Activated CD4-positive, alpha-beta T cell treated with anti-CD3 and anti-CD28 coated beads for 36 hours (primary cell): ENCODE measurements around the gene USP36. TPM values are rescaled to one million over a fixed set of nuclear protein-coding genes. Genes with fewer than 3 reads are reported as not detected.

Experiments used
- ATAC-seq: fragments of 200-7000 bp; cut with Tn5 transposase; one replicate; pipeline ENCODE4 v1.10.0; 2021; ENCODE audit warnings: mild to moderate bottlenecking, moderate library complexity
- CTCF ChIA-PET: fragments of 350-600 bp; sonication (Branson Sonifier 250); formaldehyde crosslinking; loops from one replicate; lab custom pipeline; 2021; ENCODE audit warnings: antibody characterized with exemption; lab: Charles Lee
- POLR2A ChIA-PET: fragments of 350-600 bp; sonication (Branson Sonifier 250); formaldehyde crosslinking; loops from one replicate; lab custom pipeline; 2021; ENCODE audit warnings: antibody characterized with exemption, inconsistent platforms; lab: Charles Lee
- DNase-seq: peaks from one replicate; pipeline ENCODE4 v3.0.0-alpha.2; 2020
- H3K27ac Mint-ChIP-seq: one replicate; pipeline ENCODE4 v1.8.0; 2021; ENCODE audit warnings: mixed read lengths
- H3K27me3 Mint-ChIP-seq: one replicate; pipeline ENCODE4 v1.8.0; 2021; ENCODE audit warnings: mixed read lengths
- H3K36me3 Mint-ChIP-seq: one replicate; pipeline ENCODE4 v1.8.0; 2021; ENCODE audit warnings: low read depth, mixed read lengths
- H3K4me1 Mint-ChIP-seq: one replicate; pipeline ENCODE4 v1.8.0; 2021; ENCODE audit warnings: mixed read lengths
- H3K4me3 Mint-ChIP-seq: one replicate; pipeline ENCODE4 v1.8.0; 2021; ENCODE audit warnings: mild to moderate bottlenecking, moderate library complexity, mixed read lengths
- H3K9me3 Mint-ChIP-seq: one replicate; pipeline ENCODE4 v1.8.0; 2021; ENCODE audit warnings: low read depth, mixed read lengths
- intact Hi-C, 2 experiments: fragments of 100-400 bp; cut with DNase I in 1 of 2; cut with micrococcal nuclease in 1 of 2; formaldehyde crosslinking; loops; one replicate each; pipeline versions ENCODE4 v1.14.2 to v1.15.1; 2022 to 2024; cut with DNase I, micrococcal nuclease
- total RNA-seq, 2 experiments: library from RNA; stranded (reverse); gene quantifications; one replicate each; pipeline ENCODE4 v1.2.3, GENCODE V29; 2021

Gene USP36
- total RNA-seq, 2 experiments from 2014 or later, result 90.1 to 92.5 TPM

GRCh38 chr17:78836420-78837021 is 4.1 kb downstream of the USP36 start:
- no peaks in the 10 kb centered on the region for H3K27me3 Mint-ChIP-seq
- no peaks in the 10 kb centered on the region for H3K9me3 Mint-ChIP-seq
- H3K4me3 Mint-ChIP-seq, result no peak overlapping the region
- peaks cover 27% of the 10 kb centered on the region for H3K4me1 Mint-ChIP-seq
- peak overlapping the region; percentile 6 for H3K27ac Mint-ChIP-seq
- H3K36me3 Mint-ChIP-seq, result peaks cover 64% of the 10 kb centered on the region
- ChIA-PET CTCF (interaction anchor here (1.4 to 1.5 kb wide), 2 partner anchors 9 to 13 kb away, joined by 3 to 5 read pairs; no protein-coding TSS in a partner anchor), POLR2A (no interaction called here)
- intact Hi-C loops, result no loop called here
- no peak for DNase-seq
- no peak for ATAC-seq

DNA sequence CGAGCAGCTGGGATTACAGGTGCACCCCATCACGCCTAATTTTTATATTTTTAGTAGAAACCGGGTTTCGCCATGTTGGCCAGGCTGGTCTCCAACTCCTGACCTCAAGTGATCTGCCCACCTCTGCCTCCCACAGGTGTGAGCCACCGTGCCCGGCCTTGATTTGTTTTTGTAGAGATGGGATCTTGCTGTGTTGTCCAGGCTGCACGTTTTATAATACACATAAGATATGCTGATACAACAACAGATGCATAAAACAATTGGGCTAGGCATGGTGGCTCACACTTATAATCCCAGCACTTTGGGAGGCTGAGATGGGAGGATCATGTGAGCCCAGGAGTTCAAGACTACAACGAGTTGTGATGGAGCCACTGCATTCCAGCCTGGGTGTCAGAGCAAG is 6.0 kb downstream of the USP36 start:
- Mint-ChIP-seq H3K9me3 (no peaks in the 10 kb centered on the region), H3K4me1 (peaks cover 31% of the 10 kb centered on the region), H3K27ac (no peak overlapping the region), H3K27me3 (no peaks in the 10 kb centered on the region), H3K36me3 (peaks cover 75% of the 10 kb centered on the region), H3K4me3 (no peak overlapping the region)
- ChIA-PET POLR2A (no interaction called here), CTCF (interaction anchor here (0.7 to 0.8 kb wide), 2 partner anchors 14 to 112 kb away, joined by 3 to 5 read pairs; no protein-coding TSS in a partner anchor)
- ATAC-seq (no peak), DNase-seq (no peak)
- intact Hi-C loops, result no loop called here

GRCh38 chr17:78832541-78832810 is 8.1 kb downstream of the USP36 start:
- DNase-seq (no peak), ATAC-seq (no peak)
- ChIA-PET CTCF (interaction anchor here (0.6 kb wide), 1 partner anchor 62 kb away, joined by 3 read pairs; no protein-coding TSS in a partner anchor), POLR2A (interaction anchor here (0.9 kb wide), 1 partner anchor 12 kb away, joined by 6 read pairs; no protein-coding TSS in a partner anchor)
- Mint-ChIP-seq H3K36me3 (peaks cover 76% of the 10 kb centered on the region), H3K27ac (no peak overlapping the region), H3K4me3 (no peak overlapping the region), H3K27me3 (no peaks in the 10 kb centered on the region), H3K9me3 (no peaks in the 10 kb centered on the region), H3K4me1 (peaks cover 15% of the 10 kb centered on the region)
- intact Hi-C loops, result no loop called here

DNA sequence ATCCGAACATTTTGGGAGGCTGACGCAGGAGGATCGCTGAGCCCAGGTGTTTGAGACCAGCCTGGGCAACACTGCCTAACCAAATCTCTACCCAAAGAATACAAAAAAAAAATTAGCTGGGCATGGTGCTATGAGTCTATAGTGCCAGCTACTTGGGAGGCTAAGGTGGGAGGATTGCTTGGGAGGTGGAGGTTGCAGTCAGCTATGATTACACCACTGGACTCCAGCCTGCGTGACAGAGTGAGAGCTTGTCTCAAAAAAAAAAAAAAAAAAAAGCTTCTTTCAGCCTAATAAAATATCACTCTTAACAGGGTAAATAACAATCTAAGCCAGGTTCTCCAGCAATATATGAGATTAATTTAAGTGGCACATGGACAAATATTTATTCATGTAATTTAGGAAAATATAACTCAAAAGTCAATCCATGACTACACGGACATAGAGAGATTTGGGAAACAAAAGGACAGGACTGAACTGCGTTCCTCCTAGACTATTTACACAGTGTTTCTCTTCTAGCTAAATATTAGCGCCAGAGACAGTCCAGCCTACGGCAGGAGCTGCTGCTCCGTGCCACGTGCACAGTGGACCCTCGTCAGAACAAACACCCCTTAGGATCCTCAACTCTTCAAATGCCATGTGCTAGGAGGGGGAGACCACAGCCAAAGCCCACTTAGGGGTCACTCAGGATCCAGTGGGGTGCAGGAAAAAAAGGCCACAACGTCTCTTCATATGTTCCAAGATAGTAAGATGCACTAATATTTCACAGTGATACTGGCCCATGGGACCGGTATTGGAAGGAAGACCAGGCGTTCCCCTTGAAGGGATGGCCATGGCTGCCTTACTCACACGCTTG is 8.7 kb downstream of the USP36 start:
- ChIA-PET CTCF (no interaction called here), POLR2A (interaction anchor here (0.6 to 0.9 kb wide), 5 partner anchors 12 to 468 kb away, joined by 3 to 7 read pairs (median 6); no protein-coding TSS in a partner anchor)
- Mint-ChIP-seq H3K9me3 (no peaks in the 10 kb centered on the region), H3K4me1 (peaks cover 10% of the 10 kb centered on the region), H3K27me3 (no peaks in the 10 kb centered on the region), H3K27ac (no peak overlapping the region), H3K36me3 (peaks cover 71% of the 10 kb centered on the region), H3K4me3 (no peak overlapping the region)
- ATAC-seq, result no peak
- no peak for DNase-seq
- intact Hi-C loops, result no loop called here

GRCh38 chr17:78829477-78829876 is 11.1 kb downstream of the USP36 start:
- ChIA-PET CTCF (interaction anchor here (0.5 to 1.3 kb wide), 3 partner anchors 9 to 1493 kb away, joined by 3 to 4 read pairs (median 3); no protein-coding TSS in a partner anchor), POLR2A (interaction anchor here (0.6 to 0.8 kb wide), 2 partner anchors 12 to 330 kb away, joined by 3 read pairs; no protein-coding TSS in a partner anchor)

DNA sequence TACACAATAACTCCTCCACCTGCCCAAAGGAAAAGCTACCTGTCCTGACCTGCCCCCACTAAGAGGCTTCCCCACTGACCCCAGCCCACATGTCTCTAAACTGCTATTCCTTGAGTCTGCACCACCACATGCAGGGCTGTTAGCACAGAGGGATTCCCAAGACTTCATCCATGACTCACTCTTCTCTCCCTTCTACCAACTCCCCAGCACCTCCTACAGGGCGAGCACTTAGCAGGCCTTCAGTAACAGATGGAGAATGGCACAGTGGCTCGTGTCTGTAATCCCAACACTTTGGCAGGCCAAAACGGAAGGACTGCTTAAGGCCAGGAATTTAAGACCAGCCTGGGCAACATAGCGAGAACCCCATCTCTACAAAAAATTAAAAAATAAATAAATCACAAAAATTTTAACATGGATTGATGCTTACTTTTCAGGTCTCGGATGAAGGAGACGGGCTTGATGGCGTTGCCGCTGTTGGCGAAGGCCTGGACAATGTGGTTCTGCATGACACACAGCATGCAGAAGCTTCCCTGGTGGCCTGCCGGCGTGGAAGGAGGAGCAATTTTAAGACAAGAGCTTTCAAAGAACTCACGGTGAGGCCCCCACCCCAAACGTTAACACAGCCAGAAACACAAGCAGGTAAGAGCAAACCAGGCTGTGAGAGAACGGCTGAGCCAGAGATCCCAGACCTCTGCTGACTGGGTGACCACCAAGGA is 12.0 kb downstream of the USP36 start:
- no peaks in the 10 kb centered on the region for H3K27me3 Mint-ChIP-seq
- ChIA-PET POLR2A (interaction anchor here (0.8 to 1.1 kb wide), 2 partner anchors 9 to 12 kb away, joined by 3 read pairs; no protein-coding TSS in a partner anchor), CTCF (interaction anchor here (0.5 to 1.3 kb wide), 6 partner anchors 8 to 1492 kb away, joined by 3 to 5 read pairs (median 3); no protein-coding TSS in a partner anchor)
- peaks cover 70% of the 10 kb centered on the region for H3K36me3 Mint-ChIP-seq
- ATAC-seq (peak; percentile 91), DNase-seq (peak; percentile 59)
- H3K27ac Mint-ChIP-seq, result no peak overlapping the region
- H3K9me3 Mint-ChIP-seq, result no peaks in the 10 kb centered on the region
- peaks cover 21% of the 10 kb centered on the region for H3K4me1 Mint-ChIP-seq
- H3K4me3 Mint-ChIP-seq, result no peak overlapping the region
- intact Hi-C loops, result no loop called here

More at GRCh38 chr17:78829477-78829876, 11.1 kb downstream of the USP36 start:
- H3K27me3 Mint-ChIP-seq, result no peaks in the 10 kb centered on the region
- no peak for DNase-seq
- peaks cover 66% of the 10 kb centered on the region for H3K36me3 Mint-ChIP-seq
- no peak overlapping the region for H3K27ac Mint-ChIP-seq
- H3K9me3 Mint-ChIP-seq, result no peaks in the 10 kb centered on the region
- intact Hi-C loops, result no loop called here
- no peak for ATAC-seq
- H3K4me3 Mint-ChIP-seq, result no peak overlapping the region
- H3K4me1 Mint-ChIP-seq, result peaks cover 21% of the 10 kb centered on the region

DNA sequence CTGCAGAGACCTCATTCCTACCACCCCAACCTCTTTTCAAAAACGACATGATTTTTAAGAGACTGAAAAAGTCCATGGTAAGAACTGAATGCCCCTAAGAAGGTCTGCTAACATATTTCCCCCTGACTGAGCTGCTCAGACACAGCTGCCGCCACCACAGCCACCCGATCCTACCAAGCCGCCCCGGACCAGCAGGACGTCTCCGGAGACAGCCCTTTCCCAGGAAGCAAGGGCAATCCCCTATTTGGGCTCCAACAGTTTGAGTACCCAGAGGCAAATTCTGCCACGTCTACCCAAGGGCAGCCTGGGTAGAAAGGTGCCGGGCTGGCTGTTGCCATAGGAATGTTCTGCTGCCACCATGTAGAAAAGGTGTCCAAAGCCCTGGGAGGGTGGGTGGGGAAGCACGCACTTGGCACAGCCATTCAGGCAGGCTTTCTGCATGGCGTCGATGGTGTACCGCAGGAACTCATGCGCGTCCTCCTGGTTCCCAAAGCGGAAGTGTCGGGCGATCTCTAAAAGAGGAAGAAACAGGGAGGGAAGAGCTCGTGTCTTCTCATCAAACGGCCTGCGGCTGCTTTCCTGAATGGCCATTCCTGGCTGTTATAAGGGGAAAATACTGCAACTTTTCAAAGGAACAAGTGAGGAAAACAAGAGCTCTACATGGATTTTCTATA is 13.6 kb downstream of the USP36 start:
- DNase-seq (no peak), ATAC-seq (no peak)
- H3K9me3 Mint-ChIP-seq, result no peaks in the 10 kb centered on the region
- CTCF ChIA-PET, result interaction anchor here (1.1 kb wide), 2 partner anchors 10 to 11 kb away, joined by 3 to 5 read pairs; no protein-coding TSS in a partner anchor
- H3K27ac Mint-ChIP-seq, result no peak overlapping the region
- H3K27me3 Mint-ChIP-seq, result no peaks in the 10 kb centered on the region
- POLR2A ChIA-PET, result interaction anchor here (0.6 to 1.1 kb wide), 2 partner anchors 8 to 15 kb away, joined by 3 to 4 read pairs; no protein-coding TSS in a partner anchor
- H3K36me3 Mint-ChIP-seq, result peaks cover 70% of the 10 kb centered on the region
- intact Hi-C loops, result no loop called here
- peaks cover 31% of the 10 kb centered on the region for H3K4me1 Mint-ChIP-seq
- H3K4me3 Mint-ChIP-seq, result no peak overlapping the region

DNA sequence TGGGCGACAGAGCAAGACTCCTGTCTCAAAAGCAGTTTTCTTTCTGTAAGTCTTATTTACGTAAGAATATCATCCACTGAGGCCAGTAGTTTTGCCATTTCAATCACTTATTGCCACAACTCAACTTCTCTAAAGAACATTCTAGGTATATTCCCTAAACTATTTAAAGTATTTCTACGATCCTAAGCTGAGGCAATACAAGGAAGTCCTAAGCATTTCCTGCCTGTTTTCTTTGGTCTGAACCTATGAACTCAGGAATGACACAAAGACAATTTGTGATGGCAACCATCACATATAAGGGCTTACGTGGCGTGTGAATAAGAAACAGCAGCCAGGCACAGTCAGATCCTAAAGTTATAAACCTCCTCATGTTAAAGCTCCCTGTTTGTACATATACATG is 14.2 kb downstream of the USP36 start:
- intact Hi-C loops, result no loop called here
- no peak for DNase-seq
- Mint-ChIP-seq H3K9me3 (no peaks in the 10 kb centered on the region), H3K27ac (no peak overlapping the region), H3K4me1 (peaks cover 34% of the 10 kb centered on the region), H3K4me3 (no peak overlapping the region), H3K36me3 (peaks cover 70% of the 10 kb centered on the region), H3K27me3 (no peaks in the 10 kb centered on the region)
- ChIA-PET CTCF (no interaction called here), POLR2A (interaction anchor here (0.6 kb wide), 1 partner anchor 16 kb away, joined by 4 read pairs; no protein-coding TSS in a partner anchor)
- ATAC-seq, result no peak

- no peaks in the 10 kb centered on the region for H3K27me3 Mint-ChIP-seq
- H3K9me3 Mint-ChIP-seq, result no peaks in the 10 kb centered on the region
- H3K36me3 Mint-ChIP-seq, result peaks cover 73% of the 10 kb centered on the region
- H3K27ac Mint-ChIP-seq, result peak overlapping the region; percentile 52
- DNase-seq, result no peak
- ATAC-seq, result no peak
- POLR2A ChIA-PET, result interaction anchor here (0.8 kb wide), 1 partner anchor 26 kb away, joined by 3 read pairs; no protein-coding TSS in a partner anchor
- H3K4me3 Mint-ChIP-seq, result no peak overlapping the region
- intact Hi-C loops, result no loop called here
- CTCF ChIA-PET, result no interaction called here
- H3K4me1 Mint-ChIP-seq, result peaks cover 39% of the 10 kb centered on the region
These were observed 14.9 kb downstream of the USP36 start for GRCh38 chr17:78825696-78826095.

DNA sequence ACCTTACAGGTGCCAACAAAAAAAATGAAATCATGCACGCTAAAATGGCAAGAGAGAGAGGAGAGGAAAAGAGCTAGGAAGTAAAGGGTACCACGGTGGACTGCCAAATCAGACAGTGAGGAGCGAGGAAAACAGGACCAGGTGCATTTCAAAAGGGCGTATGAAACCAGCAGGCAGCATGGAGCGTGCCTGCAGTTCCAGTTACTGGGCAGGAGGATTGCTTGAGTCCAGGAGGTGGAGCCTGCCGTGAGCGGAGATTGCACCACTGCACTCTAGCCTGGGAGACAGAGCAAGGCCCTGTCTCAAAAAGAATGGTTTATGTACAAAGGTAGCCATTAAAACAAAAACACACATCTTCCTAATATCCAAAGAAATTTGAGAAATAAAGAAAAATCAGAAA is 16.4 kb downstream of the USP36 start:
- intact Hi-C loops, result no loop called here
- ATAC-seq, result no peak
- peaks cover 76% of the 10 kb centered on the region for H3K36me3 Mint-ChIP-seq

More for the DNA sequence above, 16.4 kb downstream of the USP36 start:
- no peak for DNase-seq
- POLR2A ChIA-PET, result no interaction called here
- CTCF ChIA-PET, result interaction anchor here (1.0 to 1.2 kb wide), 2 partner anchors 13 to 35 kb away, joined by 3 read pairs; no protein-coding TSS in a partner anchor
- H3K9me3 Mint-ChIP-seq, result no peaks in the 10 kb centered on the region
- no peak overlapping the region for H3K4me3 Mint-ChIP-seq
- H3K27me3 Mint-ChIP-seq, result no peaks in the 10 kb centered on the region
- H3K4me1 Mint-ChIP-seq, result peaks cover 46% of the 10 kb centered on the region
- peak overlapping the region; percentile 4 for H3K27ac Mint-ChIP-seq
